HepG2 (cell line): ENCODE results near the gene KCTD13.

Experiments used
- CTCF ChIP-seq: sonication (generic); formaldehyde crosslinking; IDR thresholded peaks from 2 replicates; pipeline ENCODE4 v1.5.0; 2020; ENCODE audit warnings: mild to moderate bottlenecking, missing genetic modification reagents, moderate library complexity
- PREB ChIP-seq: sonication (generic); formaldehyde crosslinking; IDR thresholded peaks from 2 replicates; pipeline ENCODE4 v1.4.0; 2020; ENCODE audit warnings: missing genetic modification reagents
- ZHX2 ChIP-seq, 2 experiments: sonication (generic) in 1 of 2; formaldehyde crosslinking in 1 of 2; IDR thresholded peaks; 2 replicates each; pipeline versions ENCODE4 v1.6.1 to v1.9.0; 2014 to 2022; ENCODE audit warnings: antibody characterized with exemption in 1 of 2, borderline replicate concordance in 1 of 2, inconsistent platforms in 1 of 2, low read depth in 1 of 2, missing genetic modification reagents in 1 of 2
- ZNF354B ChIP-seq: sonication (generic); formaldehyde crosslinking; IDR thresholded peaks from 2 replicates; pipeline ENCODE4 v1.8.0; 2022; ENCODE audit warnings: mild to moderate bottlenecking, missing genetic modification reagents

- TF ChIP-seq PREB (CRISPR knock-in tag) (no peak), CTCF (CRISPR knock-in tag) (no peak), ZNF354B (CRISPR knock-in tag) (no peak), ZHX2 (IDR thresholded peaks at IDR 0.05; ENCODE audit: low read depth) (no peak), ZHX2 (CRISPR knock-in tag; IDR thresholded peaks at IDR 0.05; ENCODE audit: borderline replicate concordance) (no peak)
Measured at GRCh38 chr16:29858149-29858849, 67.7 kb downstream of the KCTD13 start.
